COLO829 (cell line): ENCODE measurements around the gene NEUROD4.

Experiments used
- DNase-seq: peaks from one replicate; pipeline ENCODE4 v3.0.0; 2012; ENCODE audit warnings: low spot score

Gene NEUROD4

DNA sequence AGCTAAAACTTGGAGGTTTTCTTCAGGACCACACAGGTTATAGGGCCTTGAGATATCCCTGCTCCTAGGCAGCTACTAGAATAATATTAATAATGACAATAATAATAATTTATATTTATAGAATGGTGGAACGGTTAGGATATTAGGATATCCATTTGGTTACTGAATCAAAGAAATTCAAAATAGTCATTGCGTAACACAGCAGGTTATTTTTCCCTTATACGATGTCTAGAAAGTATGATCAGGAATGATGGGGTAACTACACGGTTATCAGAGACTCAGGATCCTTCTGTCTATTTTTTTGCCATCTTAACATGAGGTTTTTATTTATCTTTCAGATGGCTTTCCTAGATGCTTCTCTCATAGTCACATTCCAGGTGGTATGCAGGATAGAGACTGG lies 39.0 kb downstream of the NEUROD4 start:
- DNase-seq = no peak

GRCh38 chr12:55060470-55060869 lies 40.7 kb downstream of the NEUROD4 start:
- DNase-seq = no peak

DNA sequence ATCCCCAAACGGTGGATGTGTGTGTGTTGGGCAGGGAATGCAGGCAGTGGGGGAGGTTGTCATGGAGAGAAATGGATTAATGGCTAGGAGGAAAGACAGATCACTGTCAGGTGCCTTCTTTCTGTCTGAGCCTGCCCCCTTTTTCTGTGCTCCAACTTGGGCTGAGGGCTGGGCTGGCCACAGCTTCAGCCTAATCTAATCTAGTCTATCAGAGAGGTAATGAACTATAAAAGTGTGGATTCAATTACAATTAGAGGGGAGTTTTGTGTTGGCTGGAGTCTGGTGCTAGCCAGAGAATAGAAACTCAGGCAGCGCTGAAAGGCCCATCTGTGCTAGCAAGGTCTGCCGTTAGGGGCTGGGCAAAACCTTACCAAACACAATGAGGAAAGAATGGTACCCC lies 41.2 kb downstream of the NEUROD4 start:
- DNase-seq = no peak

DNA sequence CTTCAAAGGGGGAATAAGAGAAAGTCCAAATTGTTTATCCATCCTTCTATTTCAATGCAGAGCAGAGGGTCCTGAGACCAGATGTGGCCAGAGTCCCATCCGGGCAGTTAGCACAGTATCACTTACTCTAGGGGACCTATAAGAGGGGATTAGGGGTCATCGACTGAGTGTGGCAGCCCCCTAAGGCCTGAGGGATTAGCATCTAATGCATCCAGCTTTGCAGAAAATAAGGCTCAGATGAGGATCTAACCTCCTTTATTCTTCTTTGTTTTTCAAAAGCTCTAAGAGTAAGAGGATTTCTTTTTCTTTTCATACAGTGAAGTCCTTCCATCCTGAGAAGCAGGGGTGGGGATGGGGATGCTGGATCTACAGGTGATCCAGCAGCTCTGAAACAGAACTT lies 43.5 kb downstream of the NEUROD4 start:
- DNase-seq = no peak

- DNase-seq = no peak
These were observed 45.8 kb downstream of the NEUROD4 start for GRCh38 chr12:55065535-55065934.

DNA sequence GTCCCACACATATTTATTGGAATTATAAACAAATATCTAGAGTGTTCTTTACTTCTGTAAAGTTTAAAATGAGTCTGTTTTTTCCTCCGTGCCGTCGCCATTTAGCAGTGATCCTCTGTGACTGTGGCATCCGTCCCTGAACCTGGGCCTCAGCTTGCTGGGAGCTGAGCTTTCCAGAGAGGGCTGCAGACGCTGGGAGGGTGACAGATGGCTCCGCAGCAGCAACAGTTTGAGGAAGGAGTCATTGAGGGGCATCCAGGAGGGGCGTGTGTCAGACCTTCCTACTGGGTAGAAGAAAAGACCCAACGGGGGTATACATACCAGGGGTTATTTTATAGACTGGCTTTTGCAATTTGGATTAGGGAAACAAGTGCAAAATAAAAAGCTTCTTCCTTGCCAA lies 47.9 kb downstream of the NEUROD4 start:
- DNase-seq = no peak

DNA sequence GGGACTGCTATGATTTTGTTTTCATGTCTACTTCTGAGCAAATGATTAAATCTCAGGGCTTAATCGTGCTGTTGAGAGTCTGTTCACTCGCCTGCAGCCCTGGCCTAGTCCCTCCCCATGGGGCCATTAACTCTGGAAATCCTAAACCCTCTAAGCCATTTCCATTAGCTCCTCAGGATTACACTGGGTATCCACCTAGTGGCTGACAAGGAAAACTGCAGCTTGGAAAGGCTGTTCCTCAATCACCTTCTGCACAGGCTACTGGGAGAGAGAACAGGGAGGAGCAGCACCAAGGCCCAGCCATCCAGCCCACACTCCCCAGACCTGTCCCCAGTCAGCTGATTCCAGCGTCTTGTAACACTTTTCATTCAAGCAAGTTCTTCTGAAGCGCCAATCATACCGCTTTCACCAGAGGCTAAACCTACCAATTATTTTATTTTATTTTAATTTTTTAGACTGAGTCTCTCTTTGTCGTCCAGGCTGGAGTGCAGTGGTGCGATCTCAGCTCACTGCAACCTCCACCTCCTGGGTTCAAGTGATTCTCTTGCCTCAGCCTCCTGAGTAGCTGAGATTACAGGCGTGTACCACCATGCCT lies 48.7 kb downstream of the NEUROD4 start:
- peak; percentile 69 for DNase-seq

GRCh38 chr12:55072083-55072482 lies 52.3 kb downstream of the NEUROD4 start:
- no peak for DNase-seq

DNA sequence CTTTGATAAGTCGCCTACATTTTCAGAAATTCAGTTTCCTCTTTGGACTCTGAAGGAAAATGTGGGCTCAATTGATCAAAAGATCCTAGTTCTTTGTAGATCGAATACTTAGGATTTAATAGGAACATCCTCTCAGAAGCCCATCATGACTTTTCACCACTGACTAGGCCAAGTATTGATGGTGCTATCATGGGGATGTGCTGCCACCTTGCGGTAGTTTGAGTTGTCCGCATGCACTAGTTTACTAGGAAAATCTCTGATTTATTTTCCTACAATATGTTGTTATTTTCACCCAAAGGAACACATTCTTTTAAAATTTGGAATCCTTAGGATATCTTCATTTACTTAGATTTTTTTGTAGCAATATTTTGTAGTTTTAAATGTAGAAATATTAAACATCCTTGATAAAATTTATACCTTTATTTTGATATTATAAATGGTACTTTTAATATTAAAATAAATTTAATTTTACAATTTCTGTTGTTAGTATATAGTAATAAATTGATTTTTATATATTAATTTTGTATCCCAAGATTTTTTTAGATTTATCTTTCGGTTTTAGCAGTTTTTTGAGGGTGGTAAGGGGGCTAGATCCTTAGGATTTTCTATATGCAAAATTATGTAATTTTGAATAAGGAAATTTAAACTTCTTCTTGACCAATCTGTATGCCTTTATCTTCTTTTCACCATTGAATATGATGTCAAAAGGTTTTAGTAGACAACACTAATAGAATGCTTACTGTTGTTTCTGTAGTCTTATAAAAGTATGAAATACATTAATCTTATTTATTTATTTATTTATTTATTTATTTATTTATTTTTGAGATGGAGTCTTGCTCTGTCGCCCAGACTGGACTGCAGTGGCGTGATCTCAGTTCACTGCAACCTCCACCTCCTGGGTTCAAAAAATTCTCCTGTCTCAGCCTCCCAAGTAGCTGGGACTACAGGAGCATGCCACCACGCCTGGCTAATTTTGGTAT lies 53.6 kb downstream of the NEUROD4 start:
- DNase-seq = peak; percentile 71

DNA sequence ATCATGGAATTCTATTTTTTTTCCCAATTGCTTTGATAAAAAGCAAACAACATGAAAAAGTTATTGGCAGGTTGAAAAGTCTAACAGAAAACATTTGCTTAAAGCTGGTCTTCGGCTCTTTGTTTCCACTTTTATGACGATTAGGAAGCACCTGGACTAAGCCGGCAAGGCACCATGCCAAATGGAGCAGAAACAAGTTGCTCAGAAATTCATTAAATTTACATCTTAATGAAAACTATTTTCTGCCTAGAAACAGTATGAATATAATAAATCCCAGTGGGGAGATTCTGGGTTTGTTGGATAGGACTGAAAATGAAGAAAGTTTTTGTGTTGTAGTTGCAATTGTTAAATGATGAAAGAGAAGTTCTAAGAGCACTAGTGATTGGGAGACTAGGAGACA lies 55.0 kb downstream of the NEUROD4 start:
- DNase-seq = no peak
